SK-MEL-5 (cell line): Measurements from ENCODE around the gene GMDS. TPM values are rescaled to one million over a fixed set of nuclear protein-coding genes. Genes with fewer than 3 reads are reported as not detected.

Experiments
- DNase-seq: peaks from one replicate; pipeline ENCODE4 v3.0.0-alpha.2; 2016; ENCODE audit warnings: low read depth, low spot score
- in situ Hi-C: cut with HindIII; loops from 2 replicates; pipeline ENCODE4 v1.10.0; 2016; ENCODE audit warnings: low sequenced_read_pairs, high pct_unique_total_duplicates, low pct_unique_long_range_greater_than_20kb
- total RNA-seq: library from RNA; depleted of rRNA; stranded (reverse); fragments of >200 nt; shearing (Covaris generic); gene quantifications from 2 replicates; pipeline ENCODE4 v1.2.3, GENCODE V29; 2014

Gene GMDS
- total RNA-seq, 1 experiment from 2014 or later: 23.6 TPM

DNA sequence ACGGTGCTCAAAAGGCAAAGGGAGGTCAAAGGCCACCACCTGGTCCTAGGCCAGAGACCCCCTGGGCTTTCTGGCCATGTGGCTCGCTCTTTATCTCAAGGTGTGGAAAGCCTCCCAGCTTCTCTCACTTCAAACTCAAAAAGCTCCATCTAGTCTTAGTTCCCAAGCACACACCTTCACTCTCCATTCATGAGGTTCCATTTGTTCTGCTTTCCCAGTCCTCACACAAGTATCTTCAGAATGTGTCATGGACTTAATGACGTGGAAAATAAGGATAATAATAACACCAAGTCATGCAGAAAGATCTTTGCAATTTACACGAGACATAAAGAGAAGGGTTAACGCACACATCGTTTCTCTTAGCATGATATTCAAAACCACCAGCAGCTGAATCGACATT is 219.3 kb downstream of the GMDS start:
- in situ Hi-C loops: no loop called here
- DNase-seq: no peak

- DNase-seq: no peak
These were observed 223.7 kb downstream of the GMDS start for GRCh38 chr6:2021713-2022125.

GRCh38 chr6:2020909-2021308 is 224.5 kb downstream of the GMDS start:
- in situ Hi-C loops: no loop called here

More at GRCh38 chr6:2021713-2022125, 223.7 kb downstream of the GMDS start:
- in situ Hi-C loops: no loop called here

GRCh38 chr6:2019051-2019450 is 226.4 kb downstream of the GMDS start:
- in situ Hi-C loops: no loop called here
- no peak for DNase-seq

More at GRCh38 chr6:2020909-2021308, 224.5 kb downstream of the GMDS start:
- no peak for DNase-seq

- no peak for DNase-seq
- in situ Hi-C loops: no loop called here
These were observed 229.4 kb downstream of the GMDS start for GRCh38 chr6:2016040-2016439.

- no peak for DNase-seq
- in situ Hi-C loops: no loop called here
These were observed 236.9 kb downstream of the GMDS start for GRCh38 chr6:2008383-2008976.

DNA sequence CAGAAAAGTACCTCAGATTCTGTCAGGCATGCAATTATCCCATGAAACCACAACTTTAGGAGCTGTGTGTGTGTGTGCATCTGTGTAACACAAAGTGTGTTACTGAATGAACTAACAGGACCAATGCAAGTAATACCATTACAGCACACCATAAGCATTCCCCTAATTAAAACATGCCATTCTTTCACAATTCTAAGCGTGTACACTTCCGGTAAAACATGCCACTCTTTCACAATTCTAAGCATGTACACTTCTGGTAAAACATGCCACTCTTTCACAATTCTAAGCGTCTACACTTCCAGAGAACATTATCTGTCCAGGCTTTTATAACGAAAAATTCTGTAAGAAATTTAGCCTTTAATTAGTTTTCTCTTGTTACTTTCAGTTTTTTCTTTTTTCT is 238.2 kb downstream of the GMDS start:
- DNase-seq: no peak
- in situ Hi-C loops: no loop called here

DNA sequence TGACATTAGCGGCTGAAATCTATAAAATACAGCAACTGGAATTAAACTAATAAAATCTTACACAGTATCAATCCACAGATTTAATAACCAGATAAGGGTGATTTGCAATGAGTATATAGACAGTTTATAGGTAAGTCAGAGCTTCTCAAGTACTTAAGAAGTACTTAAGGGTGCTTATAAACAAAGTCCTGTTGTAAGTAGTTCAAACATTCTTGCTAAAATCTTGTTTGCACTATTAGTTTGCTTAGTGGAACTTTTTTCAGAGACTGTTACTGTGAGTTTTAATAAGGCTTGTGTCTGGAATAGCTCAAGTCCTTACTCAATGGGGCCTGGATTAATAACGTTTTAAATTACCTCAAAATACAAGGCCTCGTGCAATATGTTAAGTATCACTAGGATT is 240.5 kb downstream of the GMDS start:
- in situ Hi-C loops: no loop called here
- no peak for DNase-seq

GRCh38 chr6:2000962-2001361 is 244.4 kb downstream of the GMDS start:
- DNase-seq: no peak
- in situ Hi-C loops: no loop called here

DNA sequence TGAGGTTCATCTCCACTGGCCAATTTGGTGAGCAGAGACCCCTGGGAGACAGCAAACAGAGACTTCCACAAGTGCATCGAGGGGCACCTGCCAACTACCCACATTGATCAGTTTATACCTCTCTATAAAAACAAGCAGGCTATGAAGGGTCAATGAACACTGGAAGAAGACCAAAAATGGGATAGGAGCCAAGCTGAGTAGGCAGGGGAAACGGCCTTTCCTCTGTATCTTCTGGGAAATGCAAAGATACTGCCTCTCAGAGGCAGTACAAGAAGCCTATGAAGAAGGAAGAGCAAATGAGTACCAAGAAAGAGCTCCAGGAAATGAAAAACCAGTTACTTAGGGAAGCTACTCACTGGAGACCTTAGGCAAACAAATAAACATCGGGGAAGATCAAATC is 247.7 kb downstream of the GMDS start:
- in situ Hi-C loops: no loop called here
- DNase-seq: no peak

DNA sequence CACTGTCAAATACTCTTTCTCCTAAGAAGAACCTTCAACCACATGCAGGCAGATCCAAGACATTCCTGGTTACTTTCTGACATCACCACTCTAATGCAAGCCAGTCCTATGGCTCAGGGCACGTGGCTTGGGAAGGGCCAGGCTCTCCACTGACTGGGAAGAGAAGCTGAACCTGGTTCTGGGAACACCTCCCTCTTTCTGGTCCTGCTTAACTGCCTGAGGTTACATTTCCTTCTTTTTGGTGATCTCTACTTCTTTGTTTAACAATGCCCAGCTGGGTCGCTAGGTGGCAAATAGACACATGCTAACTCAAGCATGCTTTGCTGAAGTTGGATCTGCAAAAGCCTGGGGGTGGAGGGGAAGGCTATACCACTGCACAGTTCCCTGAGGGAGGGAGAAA is 249.8 kb downstream of the GMDS start:
- in situ Hi-C loops: no loop called here
- DNase-seq: peak; percentile 45

GRCh38 chr6:1993042-1993441 is 252.4 kb downstream of the GMDS start:
- no peak for DNase-seq
- in situ Hi-C loops: no loop called here

DNA sequence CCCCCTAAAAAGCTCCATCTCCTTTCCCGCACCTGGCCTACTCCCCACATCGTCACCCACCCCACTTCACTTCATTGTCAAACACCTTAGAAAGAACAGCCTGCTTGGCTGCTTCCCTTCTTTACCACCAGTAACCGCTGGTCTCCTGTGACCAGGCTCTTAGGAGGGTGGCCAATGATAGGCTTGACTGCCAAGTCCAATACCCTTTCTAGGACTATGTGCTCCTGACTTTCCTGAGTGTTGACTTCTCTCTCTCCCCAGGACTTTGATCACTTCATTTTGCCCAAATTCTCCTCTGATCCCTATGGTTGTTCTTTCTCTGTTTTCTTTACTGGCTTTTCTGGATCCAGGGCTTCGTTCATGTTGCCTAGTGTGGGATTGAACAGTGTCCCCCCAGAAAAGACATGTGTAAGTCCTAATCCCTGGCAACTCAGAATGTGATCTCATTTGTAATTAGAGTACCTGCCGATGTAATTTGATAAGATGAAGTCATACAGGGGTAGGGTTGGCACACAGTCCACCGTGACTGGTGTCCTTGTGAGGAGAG is 254.0 kb downstream of the GMDS start:
- in situ Hi-C loops: no loop called here
- DNase-seq: no peak

GRCh38 chr6:1988843-1989242 is 256.6 kb downstream of the GMDS start:
- in situ Hi-C loops: no loop called here
- no peak for DNase-seq

- DNase-seq: no peak
- in situ Hi-C loops: no loop called here
These were observed 257.8 kb downstream of the GMDS start for GRCh38 chr6:1987640-1988039.

DNA sequence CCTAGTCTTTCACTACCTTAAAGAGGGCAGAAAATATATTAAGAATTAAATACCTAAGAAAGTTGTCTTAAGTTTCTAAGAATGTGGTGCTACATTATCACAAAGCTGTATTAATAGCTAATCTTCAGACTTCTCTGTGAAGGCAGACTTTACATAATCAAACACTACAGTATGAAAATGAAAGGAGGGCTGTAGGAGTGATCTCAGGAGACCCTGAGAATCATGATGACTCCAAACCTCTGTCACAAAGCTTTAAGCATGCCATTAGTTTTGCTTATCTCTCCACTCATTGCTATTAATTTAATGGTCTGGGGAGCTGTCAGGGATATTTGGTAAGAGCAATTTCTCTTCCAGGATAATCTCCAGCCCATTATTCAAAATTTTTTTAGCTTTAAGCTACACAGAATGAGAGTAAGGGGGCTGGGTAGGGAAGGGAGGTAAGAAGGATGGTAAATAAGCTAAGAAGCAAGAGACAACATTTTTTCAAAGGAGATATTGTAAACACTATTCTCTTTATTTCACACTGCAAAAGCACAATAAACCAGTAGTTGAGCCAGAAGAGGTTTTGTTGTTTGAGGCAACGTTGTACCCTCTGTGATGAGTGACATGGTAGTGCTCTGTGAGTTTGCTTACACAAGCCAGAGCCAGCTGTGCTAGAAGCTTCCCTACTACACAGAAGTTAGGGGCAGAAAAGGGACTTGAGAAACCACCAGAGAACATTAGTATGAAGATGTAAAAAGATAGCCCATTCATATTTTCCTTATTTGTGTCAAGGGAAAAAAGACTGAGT is 258.8 kb downstream of the GMDS start:
- in situ Hi-C loops: no loop called here
- DNase-seq: no peak

GRCh38 chr6:1984346-1984994 is 260.9 kb downstream of the GMDS start:
- no peak for DNase-seq

DNA sequence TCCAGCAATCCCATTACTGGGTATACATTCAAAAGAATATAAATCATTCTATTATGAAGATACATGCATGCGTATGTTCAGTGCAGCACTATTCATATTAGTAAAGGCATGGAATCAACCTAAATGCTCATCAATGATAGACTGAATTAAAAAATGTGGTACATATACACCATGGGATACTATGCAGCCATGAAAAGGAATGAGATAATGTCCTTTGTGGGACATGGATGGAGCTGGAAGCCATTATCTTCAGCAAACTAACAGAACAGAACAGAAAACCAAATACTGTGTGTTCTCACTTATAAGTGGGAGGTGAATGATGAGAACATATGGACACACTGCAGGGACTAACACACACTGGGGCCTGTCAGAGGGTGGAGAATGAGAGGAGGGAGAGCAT is 261.6 kb downstream of the GMDS start:
- no peak for DNase-seq
- in situ Hi-C loops: no loop called here

More at GRCh38 chr6:1984346-1984994, 260.9 kb downstream of the GMDS start:
- in situ Hi-C loops: no loop called here
